ENCODE results near the gene CCL17. TPM values are rescaled to one million over a fixed set of nuclear protein-coding genes. Genes with fewer than 3 reads are reported as not detected.

Gene CCL17
- total RNA-seq, 1 donor from 2014 or later, result 0.49 TPM

GRCh38 chr16:57377080-57377841 is 27.3 kb upstream of the CCL17 start:
- no peak for DNase-seq

GRCh38 chr16:57379579-57379978 is 25.0 kb upstream of the CCL17 start:
- no peak for DNase-seq

- DNase-seq, result no peak
Observed at GRCh38 chr16:57380671-57381462, 23.7 kb upstream of the CCL17 start.

GRCh38 chr16:57381791-57382534 is 22.6 kb upstream of the CCL17 start:
- no peak for DNase-seq

- no peak for DNase-seq
Observed at GRCh38 chr16:57382535-57383275, 21.9 kb upstream of the CCL17 start.

GRCh38 chr16:57383276-57384247 is 21.0 kb upstream of the CCL17 start:
- no peak for DNase-seq

- no peak for DNase-seq
Observed at GRCh38 chr16:57384248-57385070, 20.1 kb upstream of the CCL17 start.

GRCh38 chr16:57385083-57385482 is 19.5 kb upstream of the CCL17 start:
- no peak for DNase-seq

- peak; percentile 30 for DNase-seq
Observed at GRCh38 chr16:57386381-57386951, 18.1 kb upstream of the CCL17 start.

- no peak for DNase-seq
Observed at GRCh38 chr16:57387598-57388354, 16.8 kb upstream of the CCL17 start.

- DNase-seq, result no peak
Observed at GRCh38 chr16:57388359-57389086, 16.0 kb upstream of the CCL17 start.

GRCh38 chr16:57389087-57389468 is 15.5 kb upstream of the CCL17 start:
- DNase-seq, result no peak

GRCh38 chr16:57390636-57391295 is 13.8 kb upstream of the CCL17 start:
- DNase-seq, result no peak

- no peak for DNase-seq
Observed at GRCh38 chr16:57391300-57391699, 13.3 kb upstream of the CCL17 start.

GRCh38 chr16:57391708-57392107 is 12.9 kb upstream of the CCL17 start:
- no peak for DNase-seq

GRCh38 chr16:57392694-57393093 is 11.9 kb upstream of the CCL17 start:
- DNase-seq, result no peak

GRCh38 chr16:57394444-57394843 is 10.1 kb upstream of the CCL17 start:
- DNase-seq, result no peak

GRCh38 chr16:57395026-57395425 is 9.5 kb upstream of the CCL17 start:
- DNase-seq, result no peak

Measured in skin of body (tissue), 2 donors.